ENCODE measurements around the gene RTN4IP1.

The RTN4IP1 gene

DNA sequence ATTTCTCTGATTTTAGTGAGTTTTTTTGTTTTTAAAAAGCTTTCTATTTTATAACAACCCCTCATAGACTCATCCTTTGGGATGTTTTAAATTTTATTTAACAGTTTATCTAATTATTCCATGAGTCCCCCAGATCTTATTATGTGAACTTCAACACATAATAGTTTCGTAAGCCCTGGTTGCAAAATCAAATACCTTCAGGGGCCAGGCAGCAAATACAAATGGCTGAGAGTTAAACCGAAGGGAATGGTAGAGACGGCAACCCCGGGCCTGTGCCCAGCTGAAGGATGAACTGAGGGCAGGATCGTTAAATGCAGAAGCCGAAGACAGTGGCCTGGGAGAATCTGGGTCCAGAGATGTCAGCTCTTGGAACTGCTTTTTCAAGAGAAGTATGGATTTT is 88.4 kb downstream of the RTN4IP1 start:
- no peak for DNase-seq

DNA sequence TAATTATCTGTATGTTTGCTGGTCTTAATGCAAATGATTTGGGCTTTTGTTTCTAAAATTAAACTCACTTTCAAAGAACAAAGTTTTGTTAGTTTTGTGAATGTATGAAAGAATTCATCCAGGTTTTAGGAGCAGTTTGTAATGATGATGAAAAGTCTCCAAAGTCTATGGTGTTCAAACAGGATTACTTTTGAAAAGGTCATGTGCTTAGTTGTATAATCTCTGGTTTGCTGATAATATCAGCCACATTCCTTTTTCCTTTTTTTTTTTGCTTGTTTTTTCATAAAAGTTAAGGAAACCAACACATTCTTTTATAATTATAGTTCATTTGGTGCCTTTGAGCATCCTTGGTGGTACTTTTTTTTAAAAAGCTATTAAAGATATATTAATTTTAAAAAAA is 88.9 kb downstream of the RTN4IP1 start:
- no peak for DNase-seq

DNA sequence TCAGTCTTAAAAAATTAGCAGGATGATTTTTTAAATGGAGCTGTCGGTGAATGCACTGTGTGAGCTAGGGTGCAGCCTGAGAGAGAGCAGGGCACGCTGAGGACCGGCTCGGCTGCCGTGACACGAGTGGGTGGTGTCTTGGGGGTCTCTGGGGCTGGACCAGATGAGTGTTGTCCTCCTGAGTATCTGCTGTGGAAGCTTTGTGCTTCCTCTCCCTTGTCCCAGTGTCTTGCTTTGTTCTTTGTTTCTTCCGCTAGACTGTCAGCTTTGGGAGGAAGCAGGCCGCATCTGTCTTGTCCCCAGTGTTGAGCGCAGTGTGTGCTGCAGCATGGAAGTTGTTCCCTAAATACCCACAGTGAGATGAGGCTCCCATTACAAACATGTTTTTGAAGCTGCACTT is 89.4 kb downstream of the RTN4IP1 start:
- DNase-seq, result no peak

DNA sequence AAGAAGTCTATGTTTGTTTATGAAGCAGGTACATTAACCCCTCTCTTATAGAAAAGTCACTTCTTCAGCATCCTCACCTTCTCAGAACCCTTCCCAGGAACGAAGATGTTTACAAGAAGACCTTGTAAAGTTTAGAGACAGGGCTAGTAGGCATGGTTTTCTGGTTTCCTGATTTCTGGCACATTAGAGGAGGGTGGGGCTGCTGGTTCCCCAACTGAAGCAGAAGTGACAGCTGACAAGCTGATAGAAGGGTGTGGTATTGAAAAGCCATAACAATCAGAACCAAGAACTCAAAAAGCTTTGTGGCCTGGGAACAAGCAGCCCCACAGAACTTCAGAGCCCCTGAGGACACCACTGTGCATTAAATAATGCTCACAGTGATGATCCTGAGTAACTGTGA is 91.2 kb downstream of the RTN4IP1 start:
- no peak for DNase-seq

DNA sequence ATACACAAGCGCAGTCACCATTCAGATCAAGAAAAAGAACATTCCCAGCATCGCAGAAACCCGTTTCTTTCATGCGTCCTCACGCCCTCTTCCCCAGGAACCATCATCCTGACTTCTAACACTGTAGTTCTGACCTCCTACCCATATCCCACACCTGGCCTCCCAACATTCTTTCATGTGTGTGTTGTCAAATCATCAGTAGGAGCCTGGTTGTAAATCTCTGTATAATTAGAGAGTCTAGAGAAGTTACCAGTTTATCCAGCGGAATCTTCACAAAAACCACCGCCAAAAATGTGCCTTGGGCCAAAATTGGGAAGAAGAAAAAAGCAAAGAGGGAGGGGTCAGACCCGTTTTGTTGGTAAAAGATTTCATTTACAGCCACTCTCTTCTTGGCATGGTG is 91.6 kb downstream of the RTN4IP1 start:
- no peak for DNase-seq

DNA sequence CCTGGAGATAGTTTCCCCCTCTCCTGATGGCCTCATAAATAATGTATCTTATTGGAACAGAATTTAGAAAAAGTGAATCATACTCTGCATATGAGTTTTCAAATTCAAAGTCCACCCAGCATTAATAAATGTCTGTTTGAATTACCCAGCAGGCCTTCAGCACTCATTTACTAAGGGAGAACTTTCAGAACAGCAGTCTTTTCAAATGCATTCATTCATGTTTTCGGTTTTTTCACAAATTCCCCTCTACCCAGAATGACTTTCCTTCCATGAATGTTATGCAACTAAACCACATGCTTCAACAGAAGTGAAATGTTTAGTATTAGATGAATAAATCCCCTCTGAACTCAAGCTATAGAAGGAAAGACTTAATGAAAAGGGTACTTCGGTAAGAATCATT is 92.4 kb downstream of the RTN4IP1 start:
- DNase-seq, result peak in 1 of 5 donors; percentile 35

DNA sequence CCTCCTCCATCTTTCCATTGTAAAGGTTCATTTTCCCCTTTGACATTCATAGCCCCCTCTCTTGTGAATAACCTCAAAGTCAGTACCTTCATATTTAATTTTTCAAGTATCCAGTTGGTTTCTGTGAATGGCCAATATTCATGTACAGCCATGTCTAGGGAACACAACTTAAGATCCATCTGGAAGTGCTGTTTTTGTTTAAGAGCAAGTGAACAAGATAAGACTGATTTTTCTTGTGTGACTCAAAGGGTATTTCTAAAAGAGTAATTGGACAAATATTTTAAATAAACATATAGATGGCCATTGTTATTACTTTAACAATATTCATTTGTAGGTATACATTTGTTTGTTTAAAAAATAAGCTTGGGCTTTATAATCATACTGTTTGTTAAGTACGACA is 92.9 kb downstream of the RTN4IP1 start:
- DNase-seq, result no peak

DNA sequence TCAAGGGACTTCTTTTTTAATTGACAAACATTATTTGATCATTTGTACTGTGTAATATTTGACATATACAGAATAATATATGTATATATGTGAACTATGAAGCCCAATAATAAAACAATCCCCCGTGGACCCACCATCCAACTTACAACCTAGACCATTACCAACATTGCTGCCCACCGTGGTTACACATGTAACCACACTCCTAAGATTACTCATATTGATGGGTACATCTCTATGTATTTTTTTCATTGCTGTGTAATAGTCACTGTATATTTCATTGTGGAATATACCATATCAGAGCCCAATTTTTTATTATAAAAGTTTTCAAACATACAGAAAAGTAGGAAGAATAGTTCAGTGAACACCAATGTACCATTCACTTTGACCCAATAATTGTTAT is 94.3 kb downstream of the RTN4IP1 start:
- DNase-seq, result no peak

DNA sequence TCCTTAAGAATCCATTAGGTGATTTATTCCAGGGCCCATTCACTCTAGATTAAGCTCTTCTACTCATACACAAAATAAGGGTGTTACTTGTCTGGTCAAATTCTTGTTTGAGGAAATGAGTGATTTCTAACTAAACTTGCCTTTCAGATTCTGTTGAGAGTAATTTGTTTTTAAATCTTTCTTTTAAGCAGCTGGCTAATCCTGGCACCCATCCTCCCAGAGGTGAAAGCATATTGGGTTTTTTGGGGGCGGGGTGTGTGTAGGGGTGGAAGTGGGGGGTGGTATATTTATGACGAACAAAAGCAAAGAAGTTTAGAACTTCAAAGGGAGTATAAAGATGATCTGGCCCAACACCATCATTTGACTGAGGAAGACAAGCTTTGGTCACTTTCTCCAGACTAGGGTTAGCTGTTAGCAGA is 94.7 kb downstream of the RTN4IP1 start:
- DNase-seq, result peak in 1 of 5 donors; percentile 72

DNA sequence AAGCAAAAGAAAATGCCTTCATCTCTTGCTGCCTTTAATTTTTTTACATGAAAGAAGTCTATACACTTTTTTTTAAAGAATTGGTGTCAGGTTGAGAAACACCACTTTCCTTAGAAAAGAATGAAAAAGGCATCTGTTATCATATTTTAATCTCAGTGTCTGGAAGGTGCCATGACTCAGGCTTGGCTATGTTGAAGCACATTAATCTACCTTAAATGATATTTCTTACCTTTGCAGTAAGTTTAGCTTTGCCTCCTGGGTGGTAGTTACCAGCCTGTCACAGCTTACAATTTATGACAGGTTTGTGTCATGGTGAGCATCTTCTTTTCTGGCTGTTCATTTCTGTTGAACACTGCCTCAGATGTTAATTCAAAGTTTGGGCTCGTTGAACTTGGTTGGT is 95.3 kb downstream of the RTN4IP1 start:
- DNase-seq, result no peak

DNA sequence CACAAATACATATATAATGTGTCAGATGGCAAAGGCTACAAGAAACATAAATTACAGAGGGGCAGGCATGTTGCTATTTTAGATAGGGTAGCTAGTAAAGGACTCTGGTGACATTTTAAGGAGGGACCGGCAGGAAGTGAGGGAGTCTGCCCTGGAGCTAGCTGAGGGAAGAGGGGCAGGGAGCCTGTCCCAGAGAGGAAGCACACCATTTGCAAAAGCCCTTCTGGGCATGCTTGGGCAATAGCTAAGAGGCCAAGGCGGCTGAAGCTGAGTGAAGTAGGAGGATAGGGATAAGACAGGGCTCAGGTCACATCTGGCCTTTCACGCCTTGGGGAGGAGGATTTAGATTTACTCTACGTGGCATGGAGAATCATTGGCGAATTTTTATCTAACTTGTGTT is 96.2 kb downstream of the RTN4IP1 start:
- no peak for DNase-seq

DNA sequence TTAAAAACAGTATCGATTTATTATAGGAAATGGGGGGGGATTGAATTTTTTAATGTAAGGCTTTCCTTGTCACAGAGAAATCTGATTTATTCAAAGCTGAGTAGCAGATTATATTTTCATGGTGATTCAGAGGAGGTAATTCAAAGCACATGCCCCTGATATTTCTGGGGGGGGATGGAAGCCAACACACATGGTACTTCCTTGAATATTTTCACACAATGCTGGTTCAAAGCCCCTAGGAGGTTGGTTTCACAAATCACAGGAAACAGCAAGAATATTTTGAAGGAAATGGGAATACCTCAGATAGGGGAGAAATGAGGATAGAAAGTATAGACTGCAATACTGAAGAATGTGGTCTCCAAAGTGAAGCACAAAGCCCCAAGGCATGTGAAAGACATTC is 98.8 kb downstream of the RTN4IP1 start:
- DNase-seq, result no peak

DNA sequence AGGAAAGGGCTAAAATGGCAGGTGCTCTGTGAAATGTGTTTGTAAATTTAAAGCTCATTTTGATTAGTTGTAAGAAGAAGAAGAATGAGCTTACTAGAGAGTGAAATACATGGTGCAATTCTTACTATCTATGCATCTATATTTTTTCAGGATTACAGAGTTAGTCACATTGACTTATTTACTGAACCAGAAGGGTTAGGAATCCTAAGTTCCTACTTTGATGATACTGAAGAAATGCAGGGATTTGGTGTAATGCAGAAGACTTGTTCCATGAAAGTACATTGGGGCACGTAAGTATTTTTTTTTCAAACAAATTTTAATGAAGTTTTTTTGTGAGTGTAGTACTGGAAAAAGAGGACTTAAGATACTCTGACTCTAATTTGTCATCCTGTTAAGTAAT is 99.3 kb downstream of the RTN4IP1 start:
- DNase-seq, result no peak

DNA sequence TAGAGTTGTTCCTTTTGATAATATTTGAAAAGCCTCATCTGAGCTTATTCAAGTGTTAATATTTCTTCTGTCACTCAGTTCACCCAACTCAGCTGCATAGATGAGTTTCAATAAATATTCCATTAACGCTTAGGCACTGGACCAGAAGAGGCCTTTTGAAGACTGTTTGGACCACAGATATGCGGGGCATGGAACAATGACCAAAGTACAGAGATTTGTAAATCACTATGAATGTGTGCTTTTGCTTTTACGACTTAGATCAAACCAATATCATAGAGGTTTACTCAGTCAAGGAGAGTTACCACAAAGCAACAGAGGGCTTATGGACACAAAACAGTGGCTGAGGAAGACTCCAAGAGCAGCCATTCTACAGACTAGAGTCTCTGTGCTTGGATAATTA is 99.9 kb downstream of the RTN4IP1 start:
- DNase-seq, result no peak

DNA sequence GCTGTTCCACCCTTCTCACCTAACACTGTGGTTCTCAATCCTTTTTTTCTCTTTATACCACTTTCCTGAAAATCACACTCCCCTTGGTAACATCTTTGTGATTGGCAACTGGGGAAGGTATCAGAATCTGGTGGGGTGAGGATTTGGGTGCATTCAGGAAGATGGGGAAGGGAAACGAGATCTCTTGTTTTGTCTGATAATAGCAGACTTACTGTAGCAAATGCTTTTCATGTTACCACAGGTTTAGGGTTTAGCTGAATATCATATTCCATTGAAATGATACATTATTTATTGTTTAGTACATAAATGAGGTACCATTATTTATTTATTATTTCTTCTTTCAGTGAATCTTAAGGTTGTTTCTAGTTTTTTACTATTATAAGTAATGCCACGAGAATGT is 100.8 kb downstream of the RTN4IP1 start:
- no peak for DNase-seq

DNA sequence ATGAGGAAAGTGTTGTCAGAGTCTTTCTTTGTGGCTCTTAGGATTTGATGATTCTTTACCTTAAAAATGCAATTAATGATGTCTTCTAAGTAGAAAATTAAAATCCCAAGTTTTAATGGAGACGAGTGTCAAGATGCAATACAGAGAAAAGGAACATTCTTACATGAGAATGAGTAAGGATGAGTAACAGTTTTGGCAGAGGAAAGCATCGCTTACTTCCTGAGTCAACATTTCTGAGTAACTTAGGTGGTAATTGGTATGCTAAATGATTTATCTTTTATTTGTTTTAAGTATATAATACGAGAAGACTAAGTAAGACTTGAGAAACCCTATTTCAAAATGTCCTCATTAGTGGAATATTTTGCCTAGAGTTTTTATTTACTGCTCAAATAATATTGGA is 101.3 kb downstream of the RTN4IP1 start:
- DNase-seq, result no peak

DNA sequence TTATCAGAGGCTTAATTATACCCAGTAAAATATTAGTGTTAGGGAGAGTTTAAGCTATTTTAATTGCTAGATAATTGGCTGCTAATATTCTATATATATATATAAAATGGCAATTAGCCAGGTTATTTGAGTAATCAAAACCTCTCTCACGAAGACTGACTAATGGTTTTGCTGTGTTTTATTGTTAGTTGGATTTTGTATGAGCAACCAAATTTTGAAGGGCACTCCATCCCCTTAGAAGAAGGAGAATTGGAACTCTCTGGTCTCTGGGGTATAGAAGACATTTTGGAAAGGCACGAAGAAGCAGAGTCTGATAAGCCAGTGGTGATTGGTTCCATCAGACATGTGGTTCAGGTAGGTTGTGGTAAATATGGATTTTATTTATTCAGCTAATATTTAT is 102.2 kb downstream of the RTN4IP1 start:
- DNase-seq, result no peak

DNA sequence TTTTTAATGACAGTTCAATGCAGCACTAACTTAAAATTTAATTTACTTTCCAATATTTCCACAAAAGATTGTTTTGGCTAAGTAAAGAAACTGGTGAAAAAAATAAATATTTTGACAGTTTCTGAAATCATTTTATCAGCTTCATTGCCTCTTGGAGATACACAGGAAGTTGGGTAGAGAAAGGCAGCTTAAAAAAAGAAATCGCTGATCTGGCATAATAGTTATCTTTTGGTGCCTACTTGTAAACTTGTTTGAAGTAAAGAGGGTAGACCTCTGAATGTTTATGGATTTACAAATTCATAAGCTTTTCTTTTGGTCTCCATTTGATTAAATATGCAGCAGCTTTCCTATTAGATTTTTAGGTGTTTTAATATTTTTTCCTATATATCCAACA is 103.4 kb downstream of the RTN4IP1 start:
- no peak for DNase-seq

DNA sequence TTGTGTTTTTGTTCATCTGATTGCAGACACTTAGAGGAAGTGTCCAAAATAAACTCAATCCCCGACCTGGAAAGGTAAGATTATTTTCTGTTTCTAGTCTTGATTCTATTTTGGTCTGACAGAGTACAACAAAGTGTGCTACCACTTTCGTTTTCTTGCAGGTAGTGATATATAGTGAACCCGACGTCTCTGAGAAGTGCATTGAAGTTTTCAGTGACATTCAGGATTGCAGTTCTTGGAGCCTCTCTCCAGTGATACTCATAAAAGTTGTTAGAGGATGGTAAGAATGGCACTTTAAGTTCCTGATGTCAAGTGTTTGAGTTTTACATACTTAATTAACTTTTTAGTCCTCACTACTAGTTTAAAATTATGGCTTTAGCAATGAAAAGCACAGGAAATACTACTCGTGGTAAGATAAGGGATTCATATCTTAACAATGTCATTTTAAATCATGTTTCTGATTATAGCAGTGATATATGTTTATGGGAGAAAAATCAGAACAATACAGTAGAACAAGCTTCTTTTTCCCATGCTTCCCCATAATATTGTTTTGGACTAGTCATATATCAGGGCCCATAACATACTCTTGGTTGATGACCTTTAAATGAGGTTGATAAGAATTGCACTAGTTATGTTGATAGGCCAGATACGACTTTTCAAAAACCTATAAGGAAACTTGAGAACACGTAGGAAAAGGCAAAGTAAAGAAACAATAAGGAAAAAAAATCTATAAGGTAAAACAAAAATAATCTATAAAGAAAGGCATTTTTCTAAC is 104.0 kb downstream of the RTN4IP1 start:
- DNase-seq, result peak in 1 of 5 donors; percentile 56

DNA sequence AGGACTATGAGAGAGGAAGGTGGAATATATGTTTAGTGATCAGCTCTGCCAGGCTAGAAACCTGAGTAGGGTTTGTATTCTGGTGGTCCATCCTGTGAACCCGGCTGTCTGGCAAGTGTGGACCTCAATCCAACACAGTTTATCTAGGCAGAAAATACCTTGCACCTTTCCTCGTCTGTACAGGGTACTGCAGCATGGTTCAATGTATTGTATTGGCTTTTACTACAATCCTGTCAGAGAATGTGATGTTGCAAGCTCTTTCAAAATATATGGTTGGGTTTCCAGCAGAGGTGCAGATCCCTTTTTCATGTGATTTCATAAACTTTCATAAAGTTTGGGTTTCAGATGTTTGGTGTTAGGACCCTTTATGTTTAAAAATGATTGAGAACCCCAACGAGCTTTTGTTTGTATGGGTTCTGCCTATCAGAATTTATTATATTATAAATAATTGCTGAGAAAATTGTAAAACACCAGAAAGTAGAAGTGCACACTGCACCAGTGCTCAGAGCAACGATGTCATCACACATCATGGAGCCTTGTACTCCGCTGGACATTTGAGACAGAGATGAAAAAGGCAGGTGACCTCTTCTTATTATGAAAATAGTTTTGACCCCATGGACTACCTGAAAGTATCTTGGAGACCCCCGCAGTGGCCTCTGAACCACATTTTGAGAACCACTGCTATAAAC is 106.6 kb downstream of the RTN4IP1 start:
- DNase-seq, result no peak
